Type B pancreatic cell (in vitro differentiated cells): ENCODE results near the gene TNFRSF8. TPM values are rescaled to one million over a fixed set of nuclear protein-coding genes. Genes with fewer than 3 reads are reported as not detected.
A peak's percentile ranks its signal among the peaks of the same experiment; 100 is the strongest.

Source experiments
- DNase-seq: peaks from one replicate; pipeline ENCODE4 v3.0.0; 2021; ENCODE audit warnings: mixed read lengths; ENCODE audit not compliant: unreplicated experiment; ENCODE audit errors: extremely low spot score
- H3K27ac Mint-ChIP-seq: 2 replicates; pipeline ENCODE4 v1.8.0; 2021; ENCODE audit warnings: mild to moderate bottlenecking, mixed read lengths
- H3K27me3 Mint-ChIP-seq: 2 replicates; pipeline ENCODE4 v1.8.0; 2021; ENCODE audit warnings: mixed read lengths
- H3K36me3 Mint-ChIP-seq: 2 replicates; pipeline ENCODE4 v1.8.0; 2021; ENCODE audit warnings: mixed read lengths
- H3K4me1 Mint-ChIP-seq: one replicate; pipeline ENCODE4 v1.8.0; 2021; ENCODE audit warnings: mixed read lengths; ENCODE audit not compliant: unreplicated experiment
- H3K4me3 Mint-ChIP-seq: 2 replicates; pipeline ENCODE4 v1.8.0; 2021; ENCODE audit warnings: mild to moderate bottlenecking, mixed read lengths
- H3K9me3 Mint-ChIP-seq: 2 replicates; pipeline ENCODE4 v1.8.0; 2021; ENCODE audit warnings: mixed read lengths
- total RNA-seq: library from RNA; stranded (reverse); gene quantifications from 2 replicates; pipeline ENCODE4 v1.2.1, GENCODE V29; 2021; ENCODE audit warnings: low replicate concordance
- TF ChIP-seq, protein P1 (sequence below): fragments of 200-600 bp; sonication (generic); conservative IDR thresholded peaks from 2 replicates; pipeline ENCODE4 v1.5.0; 2021; ENCODE audit warnings: antibody characterized with exemption, mild to moderate bottlenecking

Gene TNFRSF8
- total RNA-seq, 1 donor from 2014 or later = 0.07 TPM

DNA sequence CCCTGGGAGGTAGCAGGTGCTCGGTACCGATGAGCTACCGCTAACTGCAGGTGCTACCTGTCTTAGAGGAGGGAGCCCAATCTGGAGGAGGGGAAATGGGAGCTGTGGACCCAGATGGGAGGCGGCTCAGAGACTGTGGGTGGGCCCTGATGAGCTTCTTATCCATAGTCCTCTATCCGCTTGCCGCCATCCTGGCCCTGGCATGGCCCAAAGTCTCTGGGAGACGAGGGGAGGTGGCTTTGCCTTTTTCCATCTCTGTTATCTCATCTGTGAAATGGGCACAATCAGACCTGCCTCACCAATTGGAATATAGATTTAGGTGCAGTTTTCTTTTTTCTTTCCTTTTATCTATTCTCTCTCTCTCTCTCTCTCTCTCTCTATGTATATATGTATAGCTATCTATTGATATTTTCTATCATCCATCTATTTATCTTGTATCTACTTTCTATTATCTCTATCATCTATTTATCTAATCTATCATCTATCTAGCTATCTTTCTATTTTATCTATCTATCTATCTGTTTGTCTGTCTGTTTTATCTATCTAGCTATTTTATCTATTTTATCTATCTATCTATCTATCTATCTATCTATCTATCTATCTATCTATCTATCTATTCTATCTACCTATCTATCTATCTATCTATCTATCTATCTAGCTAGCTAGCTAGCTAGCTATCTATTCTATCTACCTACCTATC is 120.1 kb downstream of the TNFRSF8 start:
- H3K27ac Mint-ChIP-seq = no peak overlapping the region
- H3K36me3 Mint-ChIP-seq = no peaks in the 10 kb centered on the region
- H3K9me3 Mint-ChIP-seq = no peaks in the 10 kb centered on the region
- no peak overlapping the region for H3K4me3 Mint-ChIP-seq
- no peak for DNase-seq
- H3K4me1 Mint-ChIP-seq = peaks cover 19% of the 10 kb centered on the region
- H3K27me3 Mint-ChIP-seq = peaks cover 5% of the 10 kb centered on the region
- TF ChIP-seq, protein P1, sequence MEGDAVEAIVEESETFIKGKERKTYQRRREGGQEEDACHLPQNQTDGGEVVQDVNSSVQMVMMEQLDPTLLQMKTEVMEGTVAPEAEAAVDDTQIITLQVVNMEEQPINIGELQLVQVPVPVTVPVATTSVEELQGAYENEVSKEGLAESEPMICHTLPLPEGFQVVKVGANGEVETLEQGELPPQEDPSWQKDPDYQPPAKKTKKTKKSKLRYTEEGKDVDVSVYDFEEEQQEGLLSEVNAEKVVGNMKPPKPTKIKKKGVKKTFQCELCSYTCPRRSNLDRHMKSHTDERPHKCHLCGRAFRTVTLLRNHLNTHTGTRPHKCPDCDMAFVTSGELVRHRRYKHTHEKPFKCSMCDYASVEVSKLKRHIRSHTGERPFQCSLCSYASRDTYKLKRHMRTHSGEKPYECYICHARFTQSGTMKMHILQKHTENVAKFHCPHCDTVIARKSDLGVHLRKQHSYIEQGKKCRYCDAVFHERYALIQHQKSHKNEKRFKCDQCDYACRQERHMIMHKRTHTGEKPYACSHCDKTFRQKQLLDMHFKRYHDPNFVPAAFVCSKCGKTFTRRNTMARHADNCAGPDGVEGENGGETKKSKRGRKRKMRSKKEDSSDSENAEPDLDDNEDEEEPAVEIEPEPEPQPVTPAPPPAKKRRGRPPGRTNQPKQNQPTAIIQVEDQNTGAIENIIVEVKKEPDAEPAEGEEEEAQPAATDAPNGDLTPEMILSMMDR = no peak

DNA sequence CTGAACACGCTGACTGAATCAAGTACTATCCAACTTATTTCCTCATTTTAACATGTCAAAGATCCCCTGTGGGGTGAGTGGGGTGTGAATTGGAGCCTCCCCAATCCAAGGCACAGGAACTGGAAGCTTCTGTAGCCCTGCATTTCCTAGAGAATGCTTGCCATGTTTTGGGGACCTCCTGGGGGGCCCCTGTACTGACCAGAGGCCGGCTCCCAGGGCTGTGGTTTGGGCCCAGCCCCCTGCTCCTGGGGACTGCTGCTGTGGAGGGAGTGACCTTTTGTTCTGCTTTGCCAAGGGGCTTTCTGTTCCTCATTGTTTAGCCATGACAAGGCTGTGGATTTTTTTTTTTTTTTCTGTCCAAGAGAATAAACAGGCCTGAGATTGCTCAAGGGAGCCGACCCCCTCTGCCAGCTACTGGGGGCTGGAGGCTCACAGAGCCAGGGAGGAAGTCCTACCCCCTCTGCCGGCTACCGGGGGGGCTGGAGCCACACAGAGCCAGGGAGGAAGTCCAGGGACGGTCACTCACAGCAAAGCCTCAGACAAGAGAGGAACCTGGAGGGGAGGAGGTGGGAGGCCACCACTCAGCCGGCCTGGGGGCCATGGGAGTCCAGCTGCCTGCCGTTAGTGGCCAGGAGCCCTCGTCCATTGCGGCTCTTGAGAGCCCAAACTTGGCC is 121.0 kb downstream of the TNFRSF8 start:
- TF ChIP-seq, protein P1 = peak; percentile 43
- DNase-seq = no peak
- Mint-ChIP-seq H3K27me3 (no peaks in the 10 kb centered on the region), H3K27ac (peak overlapping the region; percentile 78), H3K4me1 (peaks cover 14% of the 10 kb centered on the region), H3K4me3 (peak overlapping the region; percentile 47), H3K9me3 (no peaks in the 10 kb centered on the region), H3K36me3 (no peaks in the 10 kb centered on the region)

DNA sequence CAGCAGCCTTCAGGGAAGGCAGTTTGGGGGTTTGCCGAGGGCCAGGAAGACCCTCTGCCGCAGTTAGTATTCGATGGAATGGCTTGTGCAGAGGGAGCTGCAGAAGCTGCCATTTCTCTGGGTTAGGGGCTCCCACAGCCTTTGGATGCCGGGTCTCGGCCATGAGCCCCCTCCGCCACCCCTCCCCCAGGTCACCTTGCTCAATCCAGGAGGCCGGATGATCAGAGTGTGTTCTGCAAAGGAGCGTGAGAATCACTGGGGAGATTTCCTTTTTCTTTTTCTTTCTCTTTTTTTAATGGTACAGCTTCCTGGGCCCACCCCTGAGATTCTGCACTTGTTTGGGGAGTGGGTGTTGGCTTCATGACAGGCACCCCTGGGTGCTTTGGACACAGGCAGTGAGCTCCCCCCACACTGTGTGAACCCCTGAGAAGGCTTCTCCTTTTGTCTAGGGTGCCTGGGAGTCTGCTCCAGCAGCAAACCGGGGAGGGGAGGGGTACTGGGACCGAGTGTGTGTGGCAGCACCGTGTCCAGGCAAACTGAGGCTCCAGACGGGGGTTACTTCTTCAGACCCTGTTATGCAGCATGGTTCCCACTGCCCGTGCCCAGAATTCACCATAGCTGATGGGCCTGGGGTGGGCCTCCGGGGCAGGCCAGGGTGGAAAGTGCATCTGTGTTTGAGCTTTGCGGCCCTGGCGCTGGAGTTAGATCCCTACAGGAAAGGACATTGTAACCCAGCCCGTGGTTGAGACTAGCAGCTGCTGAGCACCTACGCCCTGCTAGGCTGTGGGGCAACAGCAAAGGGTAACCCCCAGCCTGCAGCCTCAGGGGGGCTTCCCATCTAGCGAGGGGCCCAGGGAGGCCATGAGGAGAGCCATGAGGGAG is 122.2 kb downstream of the TNFRSF8 start:
- H3K36me3 Mint-ChIP-seq = no peaks in the 10 kb centered on the region
- TF ChIP-seq, protein P1 = no peak
- H3K9me3 Mint-ChIP-seq = no peaks in the 10 kb centered on the region
- no peak for DNase-seq
- H3K4me3 Mint-ChIP-seq = no peak overlapping the region
- no peak overlapping the region for H3K27ac Mint-ChIP-seq
- H3K27me3 Mint-ChIP-seq = peaks cover 2% of the 10 kb centered on the region
- peaks cover 14% of the 10 kb centered on the region for H3K4me1 Mint-ChIP-seq

DNA sequence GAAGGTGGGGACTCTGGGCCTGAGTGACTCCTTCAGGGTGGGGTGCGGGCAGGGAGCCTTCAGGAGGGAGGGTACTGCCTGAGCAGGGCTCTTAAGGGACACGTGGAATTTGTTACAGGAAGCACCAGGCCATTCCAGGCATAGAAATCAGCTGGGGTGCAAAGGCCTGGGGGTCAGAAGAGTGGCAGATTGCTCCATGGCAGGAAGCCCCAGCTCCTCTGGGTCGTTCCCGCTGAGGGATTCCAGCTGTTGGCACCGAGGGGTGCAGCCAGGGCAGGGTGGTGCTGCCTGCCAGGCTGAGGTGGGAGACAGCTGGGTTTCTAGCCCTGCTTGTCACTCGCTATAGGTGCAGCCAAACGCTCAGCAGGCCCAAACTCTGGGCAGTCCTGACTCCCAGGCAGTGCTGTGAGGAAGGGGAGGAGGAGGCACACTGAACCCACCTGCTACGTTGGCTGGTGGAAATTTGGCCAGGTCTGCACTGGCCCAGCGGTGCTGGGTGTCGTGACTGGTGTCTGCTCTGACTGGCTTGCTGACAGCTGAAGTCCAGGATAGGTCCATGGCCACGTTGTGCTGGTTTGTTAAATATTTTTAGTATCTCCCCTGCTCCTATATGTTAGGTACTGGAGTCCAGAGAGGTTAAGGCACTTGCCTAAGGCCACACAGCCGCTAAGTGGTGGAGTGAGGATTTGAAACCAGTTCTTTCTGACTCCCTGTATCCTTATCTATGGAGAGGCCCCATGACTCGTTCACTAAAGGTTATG is 123.0 kb downstream of the TNFRSF8 start:
- Mint-ChIP-seq H3K36me3 (no peaks in the 10 kb centered on the region), H3K4me1 (peaks cover 14% of the 10 kb centered on the region), H3K4me3 (no peak overlapping the region), H3K27ac (no peak overlapping the region), H3K27me3 (peaks cover 6% of the 10 kb centered on the region), H3K9me3 (no peaks in the 10 kb centered on the region)
- DNase-seq = no peak
- TF ChIP-seq, protein P1 = no peak

DNA sequence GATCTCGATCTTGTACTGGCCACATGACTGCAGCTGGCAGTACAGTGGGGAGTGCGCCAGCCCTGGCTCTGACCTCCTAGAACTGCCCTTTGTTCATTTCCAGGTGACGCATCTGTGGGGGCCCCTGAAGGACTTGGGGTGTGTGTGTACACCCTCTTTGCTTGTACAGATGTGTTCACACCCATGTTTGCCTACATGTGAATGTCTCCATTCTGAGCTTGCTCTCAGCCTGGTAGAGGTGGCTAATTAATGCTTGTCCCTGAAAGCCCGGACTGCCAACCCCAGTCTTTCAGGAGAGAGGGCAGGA is 123.5 kb downstream of the TNFRSF8 start:
- no peak for DNase-seq
- peaks cover 14% of the 10 kb centered on the region for H3K4me1 Mint-ChIP-seq
- H3K9me3 Mint-ChIP-seq = no peaks in the 10 kb centered on the region
- no peaks in the 10 kb centered on the region for H3K36me3 Mint-ChIP-seq
- H3K4me3 Mint-ChIP-seq = no peak overlapping the region
- no peak overlapping the region for H3K27ac Mint-ChIP-seq
- TF ChIP-seq, protein P1 = no peak
- peaks cover 6% of the 10 kb centered on the region for H3K27me3 Mint-ChIP-seq
